Endothelial cell of umbilical vein (primary cell): ENCODE data around the gene TRIM58.

Experiments used
- EZH2 ChIP-seq: IDR thresholded peaks from 2 replicates; pipeline ENCODE4 v1.6.1; 2012; ENCODE audit warnings: borderline replicate concordance, low read depth, mild to moderate bottlenecking, moderate library complexity, low read length, inconsistent platforms; ENCODE audit not compliant: severe bottlenecking
- MYC ChIP-seq: IDR thresholded peaks from one replicate; pipeline ENCODE4 v1.6.1; 2011; ENCODE audit warnings: mild to moderate bottlenecking, low read depth, low read length
- POLR2A ChIP-seq: IDR thresholded peaks from 2 replicates; pipeline ENCODE4 v1.6.1; 2012; ENCODE audit warnings: low read depth, mild to moderate bottlenecking, control low read depth, low read length
- TF ChIP-seq, protein P1 (sequence below), 2 donors: IDR thresholded peaks; 1 replicate in 1 of 2; 2 replicates in 1 of 2; pipeline ENCODE4 v1.5.1; 2011; ENCODE audit warnings: low read length in 2 of 2, mild to moderate bottlenecking in 2 of 2, moderate library complexity in 2 of 2, control low read depth in 1 of 2, inconsistent platforms in 1 of 2, low read depth in 1 of 2; ENCODE audit not compliant: insufficient read depth in 1 of 2; ENCODE audit errors: extremely low read depth in 1 of 2

DNA sequence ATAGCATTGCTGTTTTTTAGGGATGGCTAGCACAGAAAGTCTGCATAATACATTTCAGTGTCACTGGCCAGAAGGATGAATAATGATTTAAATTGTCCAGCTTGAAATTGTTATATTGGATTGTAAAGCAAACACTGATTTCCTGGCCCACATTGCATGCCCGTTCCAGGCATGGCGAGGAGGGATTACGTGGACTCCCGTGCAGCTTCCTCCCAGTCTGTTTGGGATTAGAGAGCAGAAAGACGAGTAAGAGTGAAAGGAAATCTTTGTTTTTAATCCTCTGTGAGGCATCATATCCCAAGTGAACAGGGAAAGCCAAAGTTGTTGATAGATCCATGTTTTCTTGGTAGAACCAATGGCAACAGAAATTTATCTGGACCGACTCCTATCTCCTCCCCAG is 8.4 kb downstream of the TRIM58 start:
- TF ChIP-seq, protein P1, sequence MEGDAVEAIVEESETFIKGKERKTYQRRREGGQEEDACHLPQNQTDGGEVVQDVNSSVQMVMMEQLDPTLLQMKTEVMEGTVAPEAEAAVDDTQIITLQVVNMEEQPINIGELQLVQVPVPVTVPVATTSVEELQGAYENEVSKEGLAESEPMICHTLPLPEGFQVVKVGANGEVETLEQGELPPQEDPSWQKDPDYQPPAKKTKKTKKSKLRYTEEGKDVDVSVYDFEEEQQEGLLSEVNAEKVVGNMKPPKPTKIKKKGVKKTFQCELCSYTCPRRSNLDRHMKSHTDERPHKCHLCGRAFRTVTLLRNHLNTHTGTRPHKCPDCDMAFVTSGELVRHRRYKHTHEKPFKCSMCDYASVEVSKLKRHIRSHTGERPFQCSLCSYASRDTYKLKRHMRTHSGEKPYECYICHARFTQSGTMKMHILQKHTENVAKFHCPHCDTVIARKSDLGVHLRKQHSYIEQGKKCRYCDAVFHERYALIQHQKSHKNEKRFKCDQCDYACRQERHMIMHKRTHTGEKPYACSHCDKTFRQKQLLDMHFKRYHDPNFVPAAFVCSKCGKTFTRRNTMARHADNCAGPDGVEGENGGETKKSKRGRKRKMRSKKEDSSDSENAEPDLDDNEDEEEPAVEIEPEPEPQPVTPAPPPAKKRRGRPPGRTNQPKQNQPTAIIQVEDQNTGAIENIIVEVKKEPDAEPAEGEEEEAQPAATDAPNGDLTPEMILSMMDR (IDR thresholded peaks at IDR 0.05; ENCODE audit: extremely low read depth in 1 of 2, insufficient read depth in 1 of 2, low read depth in 1 of 2, low read length in 2 of 2), result no peak
- TF ChIP-seq EZH2 (no peak), POLR2A (no peak), MYC (no peak)
